Tibial nerve (tissue), 4 donors: ENCODE measurements around the gene PVALB. TPM values are rescaled to one million over a fixed set of nuclear protein-coding genes. Genes with fewer than 3 reads are reported as not detected.

Experiments used
- DNase-seq, 2 donors: peaks; one replicate each; pipeline ENCODE4 v3.0.0-alpha.2; 2019; ENCODE audit warnings: low spot score in 2 of 2
- H3K27ac ChIP-seq, 4 donors: fragments of 200-600 bp; sonication (generic) in 3 of 4; one replicate each; pipeline ENCODE4 v1.5.1; 2017 to 2019; ENCODE audit warnings: mild to moderate bottlenecking in 1 of 4
- H3K27me3 ChIP-seq, 2 donors: fragments of 200-600 bp; sonication (generic) in 1 of 2; one replicate each; pipeline versions ENCODE4 v1.5.1 to v1.6.0; 2017 to 2019
- H3K36me3 ChIP-seq, 3 donors: fragments of 200-600 bp; sonication (generic); one replicate each; pipeline ENCODE4 v1.5.1; 2018 to 2019
- H3K4me1 ChIP-seq, 4 donors: fragments of 200-600 bp; sonication (generic) in 3 of 4; one replicate each; pipeline ENCODE4 v1.5.1; 2017 to 2019
- H3K4me3 ChIP-seq, 4 donors: fragments of 200-600 bp; sonication (generic) in 3 of 4; one replicate each; pipeline ENCODE4 v1.5.1; 2017 to 2019; ENCODE audit warnings: mild to moderate bottlenecking in 1 of 4, moderate library complexity in 1 of 4
- H3K9me3 ChIP-seq, 4 donors: fragments of 200-600 bp; sonication (generic) in 3 of 4; one replicate each; pipeline ENCODE4 v1.5.1; 2017 to 2019
- EP300 ChIP-seq, 2 donors: sonication (generic); formaldehyde crosslinking; IDR thresholded peaks; one replicate each; pipeline ENCODE4 v1.6.1; 2017; ENCODE audit warnings: antibody characterized with exemption in 2 of 2, mild to moderate bottlenecking in 1 of 2
- POLR2A ChIP-seq, 2 donors: fragments of 450-650 bp; IDR thresholded peaks; one replicate each; pipeline ENCODE4 v1.6.1; 2017; ENCODE audit warnings: antibody characterized with exemption in 2 of 2, mild to moderate bottlenecking in 2 of 2, moderate library complexity in 2 of 2
- WGBS, 2 donors: methylation state at CpG; one replicate each; pipeline ENCODE4 v1.1.5; 2018; 5-methylcytosine and 5-hydroxymethylcytosine counted together
- total RNA-seq, 4 donors: library from RNA; depleted of rRNA; stranded (reverse); fragments of >200 nt; gene quantifications; one replicate each; pipeline ENCODE4 v1.1.0, GENCODE V29; 2016
- TF ChIP-seq, protein P1 (sequence below), 5 experiments: fragments of 200-600 bp in 3 of 5; fragments of 450-650 bp in 2 of 5; sonication (generic) in 3 of 5; IDR thresholded peaks; one replicate each; pipeline ENCODE4 v1.5.1; 2016 to 2019; ENCODE audit warnings: antibody characterized with exemption in 5 of 5, mild to moderate bottlenecking in 3 of 5, moderate library complexity in 2 of 5

The PVALB gene
- total RNA-seq, 4 donors from 2014 or later: not detected

DNA sequence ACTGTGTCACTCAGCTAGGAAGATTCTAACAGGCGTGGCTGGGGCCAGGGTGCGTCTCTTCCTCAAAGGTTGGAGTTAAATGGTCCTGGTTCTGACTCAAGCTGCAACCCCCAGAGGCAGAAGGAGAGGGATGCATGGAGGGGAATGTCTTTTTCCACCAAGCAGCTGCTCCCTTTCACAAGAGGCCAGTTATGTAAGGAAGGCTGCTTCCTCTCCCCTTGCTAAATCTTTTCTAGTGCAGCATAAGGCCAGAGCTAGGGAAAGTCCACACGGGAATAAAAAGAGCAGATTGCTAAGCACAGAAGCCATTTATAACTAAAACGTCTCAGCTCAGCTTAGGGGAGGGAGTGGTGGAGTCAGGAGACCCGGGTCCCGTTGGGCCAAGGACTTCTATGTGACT is 10.0 kb downstream of the PVALB start:
- H3K9me3 ChIP-seq: no peaks in the 10 kb centered on the region
- H3K27me3 ChIP-seq: peaks cover 0 to 23% of the 10 kb centered on the region in 2 donors
- DNase-seq: no peak
- no peak overlapping the region for H3K27ac ChIP-seq
- H3K4me1 ChIP-seq: no peaks in the 10 kb centered on the region
- no peaks in the 10 kb centered on the region for H3K36me3 ChIP-seq
- WGBS, 2 donors: 45 to 57% methylated on average over 6 of the region's 6 CpGs
- TF ChIP-seq, protein P1, sequence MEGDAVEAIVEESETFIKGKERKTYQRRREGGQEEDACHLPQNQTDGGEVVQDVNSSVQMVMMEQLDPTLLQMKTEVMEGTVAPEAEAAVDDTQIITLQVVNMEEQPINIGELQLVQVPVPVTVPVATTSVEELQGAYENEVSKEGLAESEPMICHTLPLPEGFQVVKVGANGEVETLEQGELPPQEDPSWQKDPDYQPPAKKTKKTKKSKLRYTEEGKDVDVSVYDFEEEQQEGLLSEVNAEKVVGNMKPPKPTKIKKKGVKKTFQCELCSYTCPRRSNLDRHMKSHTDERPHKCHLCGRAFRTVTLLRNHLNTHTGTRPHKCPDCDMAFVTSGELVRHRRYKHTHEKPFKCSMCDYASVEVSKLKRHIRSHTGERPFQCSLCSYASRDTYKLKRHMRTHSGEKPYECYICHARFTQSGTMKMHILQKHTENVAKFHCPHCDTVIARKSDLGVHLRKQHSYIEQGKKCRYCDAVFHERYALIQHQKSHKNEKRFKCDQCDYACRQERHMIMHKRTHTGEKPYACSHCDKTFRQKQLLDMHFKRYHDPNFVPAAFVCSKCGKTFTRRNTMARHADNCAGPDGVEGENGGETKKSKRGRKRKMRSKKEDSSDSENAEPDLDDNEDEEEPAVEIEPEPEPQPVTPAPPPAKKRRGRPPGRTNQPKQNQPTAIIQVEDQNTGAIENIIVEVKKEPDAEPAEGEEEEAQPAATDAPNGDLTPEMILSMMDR (IDR thresholded peaks at IDR 0.05): no peak
- TF ChIP-seq EP300 (IDR thresholded peaks at IDR 0.05): no peak
- TF ChIP-seq POLR2A (IDR thresholded peaks at IDR 0.05): no peak
- H3K4me3 ChIP-seq: no peak overlapping the region

DNA sequence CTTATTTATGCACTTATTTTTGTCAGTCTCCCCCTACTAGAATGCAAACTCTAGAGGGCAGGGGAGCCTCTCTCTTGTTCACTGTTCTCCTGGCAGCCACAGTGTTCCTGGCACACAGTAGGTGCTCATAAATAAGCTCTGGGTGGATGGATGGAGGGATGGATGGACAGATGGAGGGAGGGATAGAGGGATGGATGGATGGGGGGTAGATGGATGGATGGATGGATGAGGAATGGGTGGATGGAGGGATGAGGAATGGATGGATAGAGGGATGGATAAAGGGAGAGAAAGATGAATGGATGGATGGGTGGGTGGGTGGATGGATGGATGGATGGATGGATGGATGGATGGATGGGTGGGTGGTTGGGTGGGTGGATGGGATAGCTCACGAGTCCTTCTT is 13.5 kb downstream of the PVALB start:
- Histone ChIP-seq H3K9me3 (no peaks in the 10 kb centered on the region), H3K36me3 (no peaks in the 10 kb centered on the region), H3K4me1 (no peaks in the 10 kb centered on the region), H3K27ac (no peak overlapping the region), H3K4me3 (no peak overlapping the region), H3K27me3 (peaks cover 0 to 34% of the 10 kb centered on the region in 2 donors)
- WGBS, 2 donors: 44 to 74% methylated on average over 1 of the region's 1 CpG
- no peak for DNase-seq
- TF ChIP-seq EP300 (IDR thresholded peaks at IDR 0.05): no peak
- no peak for TF ChIP-seq POLR2A (IDR thresholded peaks at IDR 0.05)
- TF ChIP-seq, protein P1 (IDR thresholded peaks at IDR 0.05): no peak

DNA sequence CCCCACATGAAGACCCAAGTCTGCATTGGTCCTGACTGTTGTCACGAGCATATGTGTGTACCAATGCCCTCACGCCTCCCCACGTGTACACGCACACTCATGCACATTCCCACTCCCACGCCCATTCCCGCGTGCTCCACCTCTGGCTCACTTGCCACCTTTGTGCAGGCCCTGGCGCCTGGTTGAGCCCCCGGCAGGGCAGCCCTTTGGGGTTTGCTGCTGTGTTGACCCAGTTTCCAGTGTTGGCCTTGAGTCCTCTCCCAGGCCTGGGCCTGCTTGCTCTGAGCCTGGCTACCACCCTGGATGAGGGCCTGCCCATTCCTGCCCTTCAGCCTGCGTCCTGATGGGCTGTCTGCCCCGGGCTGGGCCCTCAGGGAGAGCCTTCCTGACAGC is 18.2 kb downstream of the PVALB start:
- H3K4me3 ChIP-seq: no peak overlapping the region
- H3K27ac ChIP-seq: no peak overlapping the region
- 76 to 81% methylated on average over 11 of the region's 11 CpGs for WGBS, 2 donors
- no peaks in the 10 kb centered on the region for H3K36me3 ChIP-seq
- H3K27me3 ChIP-seq: peaks cover 0 to 40% of the 10 kb centered on the region in 2 donors
- TF ChIP-seq, protein P1 (IDR thresholded peaks at IDR 0.05): no peak
- TF ChIP-seq EP300 (IDR thresholded peaks at IDR 0.05): no peak
- TF ChIP-seq POLR2A (IDR thresholded peaks at IDR 0.05): no peak
- no peaks in the 10 kb centered on the region for H3K4me1 ChIP-seq
- H3K9me3 ChIP-seq: no peaks in the 10 kb centered on the region
- DNase-seq: no peak

DNA sequence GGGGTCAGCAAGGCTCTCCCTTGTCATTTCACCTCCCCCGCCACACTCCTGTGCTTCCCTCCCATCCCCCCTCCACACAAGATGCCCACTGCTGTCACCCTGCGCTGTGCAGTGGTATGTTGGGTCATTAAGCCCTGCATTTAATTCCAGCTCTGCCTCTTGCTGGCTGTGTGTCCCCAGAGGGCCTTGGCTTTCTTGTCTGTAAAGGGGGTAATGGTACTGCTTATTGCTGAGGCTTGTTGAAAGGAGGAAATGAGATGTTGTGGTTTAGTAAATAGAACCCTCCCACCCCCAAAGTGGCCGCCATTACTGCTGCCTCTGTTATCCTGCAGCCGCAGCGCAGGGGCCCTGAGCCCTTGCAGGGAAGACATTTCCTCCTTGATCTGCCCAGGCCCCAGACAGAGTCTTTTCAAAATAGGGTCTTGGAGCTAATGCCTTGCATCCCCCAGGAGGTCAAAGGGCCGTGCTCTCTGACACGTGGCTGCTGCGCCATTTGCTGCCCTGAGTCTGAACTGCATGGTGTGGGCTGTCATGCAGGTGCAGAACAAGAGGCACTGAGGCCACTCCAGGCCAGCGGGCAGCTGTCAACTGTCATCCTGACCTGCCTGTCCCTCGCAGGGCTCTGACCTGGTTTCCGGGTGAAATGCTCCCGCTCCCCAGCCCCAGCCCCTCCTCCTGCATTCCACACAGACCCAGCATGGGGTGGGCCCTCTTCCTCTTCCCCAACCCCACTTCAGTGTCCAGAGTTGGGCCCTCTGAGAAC is 18.7 kb downstream of the PVALB start:
- 48 to 57% methylated on average over 8 of the region's 12 CpGs for WGBS, 2 donors
- no peaks in the 10 kb centered on the region for H3K4me1 ChIP-seq

DNA sequence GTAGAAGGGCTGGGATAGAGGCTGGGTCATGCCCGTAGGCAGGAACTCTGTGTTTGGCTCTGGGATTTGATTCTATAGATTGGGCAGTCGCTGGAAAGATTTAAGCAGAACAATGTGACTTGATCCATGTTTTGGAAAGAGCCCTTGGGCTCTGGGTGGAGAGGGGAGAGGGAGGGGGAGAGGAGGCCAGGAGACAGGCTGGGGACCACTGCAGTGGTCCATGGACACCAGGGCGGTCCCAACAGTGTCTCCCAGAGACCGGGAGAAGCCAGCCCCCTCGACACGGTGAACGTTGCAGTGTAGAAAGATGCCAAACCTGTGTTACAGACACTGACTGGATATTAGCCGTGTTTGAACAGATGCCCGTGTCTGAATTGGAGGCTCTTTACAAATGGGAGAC is 19.5 kb downstream of the PVALB start:
- DNase-seq: no peak
- Histone ChIP-seq H3K9me3 (no peaks in the 10 kb centered on the region), H3K36me3 (no peaks in the 10 kb centered on the region), H3K27ac (no peak overlapping the region), H3K4me3 (no peak overlapping the region), H3K4me1 (no peaks in the 10 kb centered on the region), H3K27me3 (peaks cover 0 to 46% of the 10 kb centered on the region in 2 donors)
- TF ChIP-seq POLR2A (IDR thresholded peaks at IDR 0.05) (no peak), EP300 (IDR thresholded peaks at IDR 0.05) (no peak)
- TF ChIP-seq, protein P1 (IDR thresholded peaks at IDR 0.05): no peak
- 56 to 59% methylated on average over 9 of the region's 9 CpGs for WGBS, 2 donors

More for the DNA sequence above, 18.7 kb downstream of the PVALB start:
- Histone ChIP-seq H3K27ac (no peak overlapping the region), H3K36me3 (no peaks in the 10 kb centered on the region), H3K27me3 (peaks cover 0 to 46% of the 10 kb centered on the region in 2 donors), H3K9me3 (no peaks in the 10 kb centered on the region), H3K4me3 (no peak overlapping the region)
- no peak for DNase-seq
- TF ChIP-seq POLR2A (IDR thresholded peaks at IDR 0.05) (no peak), EP300 (IDR thresholded peaks at IDR 0.05) (no peak)
- TF ChIP-seq, protein P1 (IDR thresholded peaks at IDR 0.05): no peak
